WERI-Rb-1 (cell line): Measurements from ENCODE around the gene ALAS1.

Experiments used
- DNase-seq: peaks from one replicate; pipeline ENCODE4 v3.0.0-alpha.2; 2020
- H3K27ac ChIP-seq: fragments of 250-450 bp; sonication (Bioruptor Pico); 2 replicates; pipeline ENCODE4 v1.5.1; 2020; ENCODE audit warnings: mild to moderate bottlenecking, moderate library complexity
- H3K27me3 ChIP-seq: fragments of 250-450 bp; sonication (Bioruptor Pico); 2 replicates; pipeline ENCODE4 v1.5.1; 2021; ENCODE audit warnings: mild to moderate bottlenecking, low read depth, moderate library complexity; ENCODE audit not compliant: insufficient read depth, severe bottlenecking
- H3K36me3 ChIP-seq: fragments of 250-450 bp; sonication (Bioruptor Pico); 2 replicates; pipeline ENCODE4 v1.5.1; 2020; ENCODE audit warnings: mild to moderate bottlenecking, moderate library complexity
- H3K4me3 ChIP-seq: 2 replicates; pipeline ENCODE4 v1.5.1; 2011; ENCODE audit warnings: low read depth, mild to moderate bottlenecking, control low read depth, low read length
- H3K9me3 ChIP-seq: fragments of 250-450 bp; sonication (Bioruptor Pico); 2 replicates; pipeline ENCODE4 v1.5.1; 2021; ENCODE audit warnings: mild to moderate bottlenecking, moderate library complexity; ENCODE audit not compliant: severe bottlenecking
- CTCF ChIP-seq: IDR thresholded peaks from 2 replicates; pipeline ENCODE4 v1.5.1; 2011; ENCODE audit warnings: low read depth, mild to moderate bottlenecking, control low read depth, inconsistent platforms, low read length

ALAS1 gene

DNA sequence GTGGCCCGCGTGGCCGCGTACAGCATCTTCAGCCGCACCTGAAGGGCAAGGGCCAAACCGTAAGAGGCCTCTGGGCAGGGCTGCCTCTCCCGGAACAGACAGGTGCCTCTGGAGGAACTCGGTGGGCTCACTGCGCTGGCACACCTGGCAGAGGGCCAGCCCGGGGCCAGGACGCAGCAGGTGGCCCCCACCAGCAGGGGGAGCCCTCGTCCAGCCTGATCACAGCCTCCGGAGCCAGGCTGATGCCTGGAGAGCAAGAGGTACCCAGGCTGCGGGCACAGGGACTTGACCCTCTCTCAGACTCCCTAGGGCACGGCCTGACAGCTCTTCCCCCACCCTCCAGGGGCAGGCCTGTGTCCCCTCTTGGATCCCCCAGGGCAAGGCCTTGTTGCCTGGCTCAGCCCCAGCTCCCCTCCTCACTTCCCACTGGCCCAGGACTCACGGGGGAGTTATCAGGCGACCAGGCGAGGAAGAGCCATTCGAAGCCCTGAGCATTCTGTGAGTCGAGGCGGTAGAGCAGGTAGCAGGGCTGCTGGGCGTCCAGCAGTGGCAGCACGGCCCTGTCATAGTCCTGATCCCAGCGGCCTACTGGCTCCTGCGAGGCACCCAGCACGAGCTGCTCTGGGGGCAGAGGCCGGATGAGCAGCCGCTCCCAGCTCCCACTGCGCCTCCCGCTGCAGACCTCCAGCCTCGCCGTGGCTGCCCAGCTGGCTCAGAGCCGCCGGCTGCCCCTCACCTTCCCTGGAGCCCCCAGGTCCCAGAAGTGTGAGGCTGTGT is 33.7 kb downstream of the ALAS1 start:
- Histone ChIP-seq H3K4me3 (no peak overlapping the region), H3K27me3 (no peaks in the 10 kb centered on the region), H3K27ac (no peak overlapping the region), H3K9me3 (no peaks in the 10 kb centered on the region), H3K36me3 (peaks cover 8% of the 10 kb centered on the region)
- peak; percentile 47 for DNase-seq
- TF ChIP-seq CTCF: peak; percentile 87

DNA sequence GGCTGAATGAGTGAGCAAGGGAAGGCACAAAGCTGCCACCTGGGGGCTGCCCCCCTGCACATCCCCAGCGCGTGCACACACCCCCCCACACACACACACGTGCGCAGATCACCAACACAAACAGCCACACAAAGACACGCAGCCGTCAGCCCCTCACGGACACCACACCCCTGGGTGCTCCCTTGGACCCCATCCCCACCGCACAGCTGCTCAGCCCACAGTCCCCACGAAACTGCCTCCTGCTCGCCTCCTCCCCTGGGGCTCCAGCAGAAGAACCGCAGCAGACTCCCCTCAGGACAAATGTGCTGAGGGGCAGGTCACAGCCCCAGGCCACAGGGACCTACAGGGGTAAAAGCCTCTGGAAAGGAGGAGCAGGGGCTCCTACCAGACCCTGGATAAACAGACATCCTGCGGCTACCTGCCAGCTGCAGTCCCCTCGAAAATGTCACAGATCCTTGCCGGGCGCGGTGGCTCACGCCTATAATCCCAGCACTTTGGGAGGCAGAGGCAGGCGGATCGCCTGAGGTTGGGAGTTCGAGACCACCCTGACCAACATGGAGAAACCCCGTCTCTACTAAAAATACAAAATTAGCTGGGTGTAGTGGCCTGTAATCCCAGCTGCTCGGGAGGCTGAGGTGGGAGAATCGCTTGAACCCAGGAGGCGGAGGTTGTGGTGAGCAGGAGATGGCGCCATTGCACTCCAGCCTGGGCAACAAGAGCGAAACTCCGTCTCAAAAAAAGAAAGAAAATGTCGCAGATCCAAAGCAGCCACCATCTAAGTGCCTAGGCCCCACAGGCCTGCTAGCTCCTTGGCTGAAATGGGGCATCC is 34.5 kb downstream of the ALAS1 start:
- Histone ChIP-seq H3K36me3 (peaks cover 8% of the 10 kb centered on the region), H3K9me3 (no peaks in the 10 kb centered on the region), H3K4me3 (no peak overlapping the region), H3K27ac (no peak overlapping the region), H3K27me3 (no peaks in the 10 kb centered on the region)
- DNase-seq: no peak
- peak; percentile 19; the same call in 1 of the 2 replicates for TF ChIP-seq CTCF

DNA sequence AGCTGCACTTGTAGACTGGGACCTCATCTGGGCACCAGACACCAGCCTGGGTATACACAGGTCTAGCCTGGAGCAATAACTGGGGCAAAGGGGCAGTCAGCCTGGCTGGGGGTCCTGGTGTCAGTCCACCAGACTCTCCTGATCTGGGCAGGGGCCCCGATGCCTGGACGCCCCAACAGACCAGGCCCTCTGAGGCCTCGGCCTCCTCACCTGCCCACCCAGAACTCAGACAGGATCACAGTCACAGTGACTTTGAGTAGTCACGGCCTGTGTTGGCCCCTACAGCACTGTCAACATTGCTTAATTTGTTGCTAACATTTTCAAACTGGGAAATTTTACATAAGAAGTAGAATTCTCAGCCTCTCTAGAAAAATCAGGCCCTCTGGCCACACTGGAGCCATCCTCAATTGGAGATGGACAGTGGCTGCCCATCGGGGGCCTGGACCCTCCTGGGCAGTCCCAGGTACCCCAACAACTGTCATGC is 35.2 kb downstream of the ALAS1 start:
- Histone ChIP-seq H3K4me3 (no peak overlapping the region), H3K36me3 (peaks cover 8% of the 10 kb centered on the region), H3K27me3 (no peaks in the 10 kb centered on the region), H3K9me3 (no peaks in the 10 kb centered on the region), H3K27ac (no peak overlapping the region)
- TF ChIP-seq CTCF: no peak
- DNase-seq: no peak

DNA sequence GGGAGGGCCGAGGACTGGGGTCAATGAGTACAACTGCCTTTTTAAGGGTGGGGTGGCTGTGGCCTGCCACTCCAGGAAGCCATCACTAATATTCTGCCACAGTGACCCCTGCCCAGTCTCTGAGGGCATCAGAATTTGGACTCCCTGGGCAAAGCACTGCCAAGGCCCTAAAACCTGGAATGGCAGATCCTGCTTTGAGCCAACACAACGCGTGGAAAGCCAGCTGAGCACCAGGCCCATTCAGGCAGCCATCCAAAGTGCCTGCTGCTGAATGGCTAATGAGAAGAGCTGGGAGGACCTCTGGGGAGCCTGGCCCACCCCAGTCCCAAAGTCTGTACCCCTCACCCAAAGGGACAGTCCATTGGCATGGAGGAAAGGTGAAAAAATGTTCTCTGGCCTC is 36.0 kb downstream of the ALAS1 start:
- no peak for TF ChIP-seq CTCF
- peaks cover 8% of the 10 kb centered on the region for H3K36me3 ChIP-seq
- no peak overlapping the region for H3K27ac ChIP-seq

GRCh38 chr3:52234516-52235447 is 36.8 kb downstream of the ALAS1 start:
- TF ChIP-seq CTCF: no peak
- H3K27me3 ChIP-seq: no peaks in the 10 kb centered on the region

More for the DNA sequence above, 36.0 kb downstream of the ALAS1 start:
- no peak for DNase-seq
- Histone ChIP-seq H3K27me3 (no peaks in the 10 kb centered on the region), H3K9me3 (no peaks in the 10 kb centered on the region), H3K4me3 (no peak overlapping the region)

More at GRCh38 chr3:52234516-52235447, 36.8 kb downstream of the ALAS1 start:
- no peaks in the 10 kb centered on the region for H3K9me3 ChIP-seq
- H3K27ac ChIP-seq: no peak overlapping the region
- no peak overlapping the region for H3K4me3 ChIP-seq
- no peak for DNase-seq
- H3K36me3 ChIP-seq: peaks cover 8% of the 10 kb centered on the region
